Activated CD4-positive, alpha-beta memory T cell treated with anti-CD3 and anti-CD28 coated beads, Interleukin-2, amount 10 ng/mL, durations not matched to agents 7 days and 5 days (primary cell): ENCODE data around the gene ARSA. TPM values are rescaled to one million over a fixed set of nuclear protein-coding genes. Genes with fewer than 3 reads are reported as not detected.

Source experiments
- CTCF ChIA-PET: fragments of 350-600 bp; sonication (Branson Sonifier 250); formaldehyde crosslinking; loops from one replicate; lab custom pipeline; 2021; ENCODE audit warnings: antibody characterized with exemption, inconsistent platforms; lab: Charles Lee
- POLR2A ChIA-PET: fragments of 350-600 bp; sonication (Branson Sonifier 250); formaldehyde crosslinking; loops from one replicate; lab custom pipeline; 2021; ENCODE audit warnings: antibody characterized with exemption; lab: Charles Lee
- DNase-seq: peaks from one replicate; pipeline ENCODE4 v3.0.0-alpha.2; 2020
- H3K27ac Mint-ChIP-seq: one replicate; pipeline ENCODE4 v1.8.0; 2021; ENCODE audit warnings: mild to moderate bottlenecking, mixed read lengths
- H3K27me3 Mint-ChIP-seq: one replicate; pipeline ENCODE4 v1.8.0; 2021; ENCODE audit warnings: mixed read lengths
- H3K36me3 Mint-ChIP-seq: one replicate; pipeline ENCODE4 v1.8.0; 2021; ENCODE audit warnings: low read depth, mixed read lengths
- H3K4me1 Mint-ChIP-seq: one replicate; pipeline ENCODE4 v1.8.0; 2021; ENCODE audit warnings: mixed read lengths
- H3K4me3 Mint-ChIP-seq: one replicate; pipeline ENCODE4 v1.8.0; 2021; ENCODE audit warnings: mild to moderate bottlenecking, mixed read lengths
- H3K9me3 Mint-ChIP-seq: one replicate; pipeline ENCODE4 v1.8.0; 2021; ENCODE audit warnings: mixed read lengths
- total RNA-seq, 2 experiments: library from RNA; stranded (reverse); gene quantifications; one replicate each; pipeline ENCODE4 v1.2.3, GENCODE V29; 2021

The ARSA gene
- total RNA-seq, 2 experiments from 2014 or later = 63.1 to 65.0 TPM

- H3K36me3 Mint-ChIP-seq = no peaks in the 10 kb centered on the region
- H3K4me1 Mint-ChIP-seq = peaks cover 17% of the 10 kb centered on the region
- H3K27ac Mint-ChIP-seq = no peak overlapping the region
- POLR2A ChIA-PET = interaction anchor here (1.2 to 2.1 kb wide), 2 partner anchors 56 to 60 kb away, joined by 4 to 5 read pairs; partner anchors contain the start of genes SCO2 and TYMP
- H3K27me3 Mint-ChIP-seq = peaks cover 1% of the 10 kb centered on the region
- CTCF ChIA-PET = interaction anchor here (1.5 to 1.7 kb wide), 2 partner anchors 35 to 60 kb away, joined by 3 to 5 read pairs; no protein-coding TSS in a partner anchor
- H3K4me3 Mint-ChIP-seq = no peak overlapping the region
- H3K9me3 Mint-ChIP-seq = no peaks in the 10 kb centered on the region
- DNase-seq = no peak
Observed at GRCh38 chr22:50585781-50586180, 42.2 kb downstream of the ARSA start.

- peaks cover 5% of the 10 kb centered on the region for H3K36me3 Mint-ChIP-seq
- no peak overlapping the region for H3K4me3 Mint-ChIP-seq
- ChIA-PET CTCF (interaction anchor here (1.5 to 1.7 kb wide), 2 partner anchors 35 to 59 kb away, joined by 3 to 5 read pairs; no protein-coding TSS in a partner anchor), POLR2A (interaction anchor here (0.8 to 2.1 kb wide), 2 partner anchors 10 to 56 kb away, joined by 3 to 5 read pairs; partner anchors contain the start of gene TYMP)
- peaks cover 21% of the 10 kb centered on the region for H3K4me1 Mint-ChIP-seq
- H3K27me3 Mint-ChIP-seq = peaks cover 1% of the 10 kb centered on the region
- H3K9me3 Mint-ChIP-seq = no peaks in the 10 kb centered on the region
- DNase-seq = no peak
- no peak overlapping the region for H3K27ac Mint-ChIP-seq
Observed at GRCh38 chr22:50585238-50585637, 42.7 kb downstream of the ARSA start.

GRCh38 chr22:50584106-50585096 is 43.6 kb downstream of the ARSA start:
- Mint-ChIP-seq H3K27me3 (no peaks in the 10 kb centered on the region), H3K4me3 (peak overlapping the region; percentile 81), H3K27ac (no peak overlapping the region), H3K36me3 (peaks cover 13% of the 10 kb centered on the region), H3K4me1 (peaks cover 28% of the 10 kb centered on the region), H3K9me3 (no peaks in the 10 kb centered on the region)
- no peak for DNase-seq
- ChIA-PET POLR2A (interaction anchor here (0.8 to 3.1 kb wide), 7 partner anchors 9 to 76 kb away, joined by 3 to 27 read pairs (median 5); partner anchors contain the start of genes LMF2, NCAPH2 and TYMP), CTCF (interaction anchor here (0.7 to 1.7 kb wide), 2 partner anchors 33 to 58 kb away, joined by 4 to 5 read pairs; no protein-coding TSS in a partner anchor)

- Mint-ChIP-seq H3K9me3 (no peaks in the 10 kb centered on the region), H3K4me1 (peaks cover 33% of the 10 kb centered on the region), H3K27me3 (no peaks in the 10 kb centered on the region), H3K27ac (peak overlapping the region; percentile 54), H3K36me3 (peaks cover 17% of the 10 kb centered on the region), H3K4me3 (peak overlapping the region; percentile 81)
- ChIA-PET POLR2A (interaction anchor here (0.6 to 3.1 kb wide), 18 partner anchors 10 to 397 kb away, joined by 3 to 51 read pairs (median 6); partner anchors contain the start of genes KLHDC7B, LMF2, NCAPH2 and SCO2), CTCF (interaction anchor here (0.7 to 2.7 kb wide), 5 partner anchors 32 to 242 kb away, joined by 4 to 13 read pairs (median 6); partner anchors contain the start of genes KLHDC7B and SCO2)
- no peak for DNase-seq
Observed at GRCh38 chr22:50583294-50583861, 44.6 kb downstream of the ARSA start.

- ChIA-PET POLR2A (interaction anchor here (0.6 to 3.1 kb wide), 28 partner anchors 9 to 396 kb away, joined by 3 to 51 read pairs (median 4); partner anchors contain the start of genes ARSA, KLHDC7B, LMF2 and MAPK8IP2), CTCF (interaction anchor here (0.6 to 2.7 kb wide), 7 partner anchors 12 to 241 kb away, joined by 3 to 13 read pairs (median 4); partner anchors contain the start of genes KLHDC7B and SCO2)
- no peaks in the 10 kb centered on the region for H3K9me3 Mint-ChIP-seq
- peaks cover 17% of the 10 kb centered on the region for H3K36me3 Mint-ChIP-seq
- peak; percentile 99 for DNase-seq
- peak within 1 kb of the TSS; percentile 81 for H3K4me3 Mint-ChIP-seq
- H3K27me3 Mint-ChIP-seq = no peaks in the 10 kb centered on the region
- peak within 1 kb of the TSS; percentile 93 for H3K27ac Mint-ChIP-seq
- H3K4me1 Mint-ChIP-seq = peaks cover 34% of the 10 kb centered on the region
Observed at GRCh38 chr22:50582493-50583293, 45.3 kb downstream of the ARSA start, which contains the start of gene CHKB. Gene CHKB (minus strand): TSS chr22:50582849. CDS start chr22:50582781, 68 bp downstream.

GRCh38 chr22:50581950-50582492 is 45.9 kb downstream of the ARSA start:
- ChIA-PET CTCF (interaction anchor here (0.6 to 2.7 kb wide), 8 partner anchors 11 to 240 kb away, joined by 3 to 13 read pairs (median 4); partner anchors contain the start of genes KLHDC7B and SCO2), POLR2A (interaction anchor here (0.6 to 3.1 kb wide), 23 partner anchors 9 to 338 kb away, joined by 3 to 51 read pairs (median 4); partner anchors contain the start of genes ARSA, KLHDC7B, LMF2 and MAPK8IP2)
- DNase-seq = no peak
- Mint-ChIP-seq H3K27me3 (no peaks in the 10 kb centered on the region), H3K27ac (peak overlapping the region; percentile 93), H3K4me1 (peaks cover 41% of the 10 kb centered on the region), H3K9me3 (no peaks in the 10 kb centered on the region), H3K4me3 (peak overlapping the region; percentile 81), H3K36me3 (peaks cover 21% of the 10 kb centered on the region)

GRCh38 chr22:50581031-50581949 is 46.7 kb downstream of the ARSA start:
- peaks cover 43% of the 10 kb centered on the region for H3K4me1 Mint-ChIP-seq
- H3K9me3 Mint-ChIP-seq = no peaks in the 10 kb centered on the region
- POLR2A ChIA-PET = interaction anchor here (1.0 to 3.1 kb wide), 10 partner anchors 9 to 337 kb away, joined by 3 to 51 read pairs (median 10); partner anchors contain the start of genes LMF2, NCAPH2, SCO2 and SYCE3

GRCh38 chr22:50579752-50580151 is 48.2 kb downstream of the ARSA start:
- H3K27ac Mint-ChIP-seq = no peak overlapping the region
- no peaks in the 10 kb centered on the region for H3K27me3 Mint-ChIP-seq
- peaks cover 43% of the 10 kb centered on the region for H3K4me1 Mint-ChIP-seq
- DNase-seq = no peak
- no peak overlapping the region for H3K4me3 Mint-ChIP-seq
- no peaks in the 10 kb centered on the region for H3K9me3 Mint-ChIP-seq
- ChIA-PET POLR2A (interaction anchor here (1.6 to 1.7 kb wide), 2 partner anchors 13 to 29 kb away, joined by 5 to 7 read pairs; no protein-coding TSS in a partner anchor), CTCF (no interaction called here)
- H3K36me3 Mint-ChIP-seq = peaks cover 31% of the 10 kb centered on the region

More at GRCh38 chr22:50581031-50581949, 46.7 kb downstream of the ARSA start:
- DNase-seq = no peak
- peak overlapping the region; percentile 82 for H3K27ac Mint-ChIP-seq
- H3K36me3 Mint-ChIP-seq = peaks cover 22% of the 10 kb centered on the region
- no peaks in the 10 kb centered on the region for H3K27me3 Mint-ChIP-seq
- H3K4me3 Mint-ChIP-seq = peak overlapping the region; percentile 81
- CTCF ChIA-PET = interaction anchor here (0.7 to 2.7 kb wide), 5 partner anchors 21 to 56 kb away, joined by 3 to 9 read pairs (median 3); partner anchors contain the start of gene SCO2

GRCh38 chr22:50578776-50579310 is 49.1 kb downstream of the ARSA start:
- no peak overlapping the region for H3K27ac Mint-ChIP-seq
- ChIA-PET CTCF (interaction anchor here (0.8 to 1.9 kb wide), 2 partner anchors 14 to 30 kb away, joined by 3 to 4 read pairs; no protein-coding TSS in a partner anchor), POLR2A (interaction anchor here (1.2 to 2.2 kb wide), 4 partner anchors 13 to 53 kb away, joined by 5 to 14 read pairs (median 6); partner anchors contain the start of genes SCO2 and SYCE3)
- peak overlapping the region; percentile 13 for H3K4me3 Mint-ChIP-seq
- H3K9me3 Mint-ChIP-seq = no peaks in the 10 kb centered on the region
- peaks cover 31% of the 10 kb centered on the region for H3K36me3 Mint-ChIP-seq
- peaks cover 42% of the 10 kb centered on the region for H3K4me1 Mint-ChIP-seq
- no peak for DNase-seq
- no peaks in the 10 kb centered on the region for H3K27me3 Mint-ChIP-seq
